ENCODE measurements around the gene OR6S1.

DNA sequence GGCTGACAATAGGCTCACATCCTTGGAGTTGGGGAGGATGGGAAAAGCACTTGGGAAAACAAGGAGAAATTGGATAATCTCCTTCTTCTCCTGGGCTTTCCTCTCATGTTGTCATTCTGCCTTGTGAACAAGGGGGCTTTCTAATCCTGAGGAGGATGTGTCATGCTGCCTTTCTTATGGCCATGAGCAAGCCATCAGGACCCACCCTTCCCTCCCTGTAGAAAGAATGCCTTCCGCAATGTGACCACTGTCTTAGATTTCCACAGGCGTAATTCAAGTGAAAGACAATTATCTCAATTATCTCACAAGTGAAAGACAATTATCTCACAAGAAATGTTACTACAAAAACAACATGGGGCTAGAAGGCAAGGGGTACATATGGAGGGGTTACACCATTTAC, 3.0 kb upstream of the OR6S1 start:
- TF ChIP-seq, protein P1, sequence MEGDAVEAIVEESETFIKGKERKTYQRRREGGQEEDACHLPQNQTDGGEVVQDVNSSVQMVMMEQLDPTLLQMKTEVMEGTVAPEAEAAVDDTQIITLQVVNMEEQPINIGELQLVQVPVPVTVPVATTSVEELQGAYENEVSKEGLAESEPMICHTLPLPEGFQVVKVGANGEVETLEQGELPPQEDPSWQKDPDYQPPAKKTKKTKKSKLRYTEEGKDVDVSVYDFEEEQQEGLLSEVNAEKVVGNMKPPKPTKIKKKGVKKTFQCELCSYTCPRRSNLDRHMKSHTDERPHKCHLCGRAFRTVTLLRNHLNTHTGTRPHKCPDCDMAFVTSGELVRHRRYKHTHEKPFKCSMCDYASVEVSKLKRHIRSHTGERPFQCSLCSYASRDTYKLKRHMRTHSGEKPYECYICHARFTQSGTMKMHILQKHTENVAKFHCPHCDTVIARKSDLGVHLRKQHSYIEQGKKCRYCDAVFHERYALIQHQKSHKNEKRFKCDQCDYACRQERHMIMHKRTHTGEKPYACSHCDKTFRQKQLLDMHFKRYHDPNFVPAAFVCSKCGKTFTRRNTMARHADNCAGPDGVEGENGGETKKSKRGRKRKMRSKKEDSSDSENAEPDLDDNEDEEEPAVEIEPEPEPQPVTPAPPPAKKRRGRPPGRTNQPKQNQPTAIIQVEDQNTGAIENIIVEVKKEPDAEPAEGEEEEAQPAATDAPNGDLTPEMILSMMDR (IDR thresholded peaks at IDR 0.05; ENCODE audit: extremely low read depth in 1 of 2, insufficient read depth in 1 of 2, low read depth in 1 of 2, low read length in 2 of 2), result no peak
- no peak for TF ChIP-seq POLR2A (IDR thresholded peaks at IDR 0.05; ENCODE audit: low read depth, low read length)
- TF ChIP-seq MYC (IDR thresholded peaks at IDR 0.05; ENCODE audit: low read depth, low read length), result no peak
- TF ChIP-seq POLR2AphosphoS5 (IDR thresholded peaks at IDR 0.05; ENCODE audit: insufficient read depth, low read depth, low read length), result no peak
- TF ChIP-seq, protein P2, sequence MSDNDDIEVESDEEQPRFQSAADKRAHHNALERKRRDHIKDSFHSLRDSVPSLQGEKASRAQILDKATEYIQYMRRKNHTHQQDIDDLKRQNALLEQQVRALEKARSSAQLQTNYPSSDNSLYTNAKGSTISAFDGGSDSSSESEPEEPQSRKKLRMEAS (IDR thresholded peaks at IDR 0.05; ENCODE audit: insufficient read depth, insufficient read length), result no peak
- no peak for TF ChIP-seq EZH2 (IDR thresholded peaks at IDR 0.05; ENCODE audit: borderline replicate concordance, low read depth, low read length, severe bottlenecking)
- no peak for TF ChIP-seq JUN (IDR thresholded peaks at IDR 0.05; ENCODE audit: borderline replicate concordance, insufficient read depth, insufficient read length, low read depth)
